ENCODE data around the gene TET3.

- TF ChIP-seq FOS (IDR thresholded peaks at IDR 0.05; ENCODE audit: extremely low read depth, insufficient read length) = no peak
- no peak for TF ChIP-seq ZFP36 (IDR thresholded peaks at IDR 0.05; ENCODE audit: low read depth, low read length, partially characterized antibody)
- no peak for TF ChIP-seq ZNF217 (CRISPR knock-in tag; IDR thresholded peaks at IDR 0.05)
- TF ChIP-seq POLR2A (conservative IDR thresholded peaks at IDR 0.05) = no peak
- TF ChIP-seq GTF2F1 (IDR thresholded peaks at IDR 0.05; ENCODE audit: low read depth, low read length) = no peak
- no peak for TF ChIP-seq TRIM28 (IDR thresholded peaks at IDR 0.05)
- no peak for TF ChIP-seq EGR1 (conservative IDR thresholded peaks at IDR 0.05)
- no peak for TF ChIP-seq CC2D1A (IDR thresholded peaks at IDR 0.05)
- TF ChIP-seq MAX (CRISPR knock-in tag; IDR thresholded peaks at IDR 0.05) = no peak
- TF ChIP-seq GATAD2A (IDR thresholded peaks at IDR 0.05) = no peak
- no peak for TF ChIP-seq BRF2 (IDR thresholded peaks at IDR 0.05; ENCODE audit: borderline replicate concordance, insufficient read depth, insufficient read length)
- no peak for TF ChIP-seq ELK1 (CRISPR knock-in tag; IDR thresholded peaks at IDR 0.05)
- TF ChIP-seq ZNF239 (CRISPR knock-in tag; IDR thresholded peaks at IDR 0.05) = no peak
Measured at GRCh38 chr2:73990531-73990930, 5.8 kb downstream of the TET3 start.

Data from K562 (cell line).